ENCODE data around the gene EXOC6B.
"Not testable (repeated sequence)": the region's sequence is repeated elsewhere in the genome, so short reads cannot be mapped to it uniquely, and the experiment has no call there.

Gene EXOC6B

DNA sequence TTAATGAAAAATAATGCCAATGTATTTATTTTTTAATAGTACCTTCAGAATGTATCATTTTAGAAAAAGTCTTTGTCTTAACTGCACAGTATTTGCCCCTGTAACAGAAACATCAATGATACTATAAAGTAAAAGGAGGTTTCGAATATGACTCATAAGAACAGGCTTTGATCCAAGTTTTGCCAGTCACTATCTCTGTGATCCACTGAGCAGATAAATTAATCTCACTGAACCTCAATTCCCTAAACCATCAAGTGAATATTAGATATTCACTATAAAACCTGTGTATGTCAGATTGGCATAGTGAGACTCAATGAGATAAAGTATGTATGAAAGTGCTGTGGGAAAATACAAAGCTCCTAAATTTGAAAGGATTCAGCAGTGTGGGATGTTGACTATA, 292.1 kb downstream of the EXOC6B start:
- DNase-seq, result no peak

DNA sequence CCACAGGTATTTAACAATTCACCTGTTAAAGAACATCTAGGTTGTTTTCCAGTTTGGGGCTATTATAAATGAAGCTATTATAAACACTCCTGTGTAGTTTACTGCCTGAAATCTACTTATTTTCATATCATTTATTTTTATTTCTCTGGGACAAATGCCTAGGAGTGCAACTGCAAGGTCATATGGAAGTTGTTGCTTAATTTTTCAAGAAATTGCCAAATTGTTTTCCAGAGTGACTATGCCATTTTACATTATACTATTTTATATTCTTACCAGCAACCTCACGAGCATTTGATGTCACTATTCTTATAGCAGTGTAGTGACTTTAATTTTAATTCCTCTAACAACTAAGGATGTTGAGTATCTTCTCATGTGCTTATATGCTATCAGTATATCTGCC, 298.4 kb downstream of the EXOC6B start:
- no peak for DNase-seq

DNA sequence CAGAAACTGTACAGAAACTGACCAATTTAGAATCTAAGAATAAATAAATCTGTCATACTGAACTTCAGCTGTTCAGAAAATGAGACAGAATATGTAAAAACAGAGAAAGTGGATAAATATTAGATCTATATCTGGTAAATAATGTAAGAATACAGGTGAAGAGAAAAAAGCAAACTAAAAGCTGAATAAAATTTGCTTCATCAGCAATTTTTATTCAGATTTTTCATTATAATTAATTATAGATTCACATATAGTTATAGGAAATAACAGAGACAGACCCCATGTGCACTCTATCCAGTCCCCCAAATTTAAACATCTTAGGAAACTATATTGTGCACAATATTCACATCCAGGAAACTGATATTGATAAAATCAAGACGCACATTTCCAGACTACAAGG, 299.2 kb downstream of the EXOC6B start:
- DNase-seq, result no peak

DNA sequence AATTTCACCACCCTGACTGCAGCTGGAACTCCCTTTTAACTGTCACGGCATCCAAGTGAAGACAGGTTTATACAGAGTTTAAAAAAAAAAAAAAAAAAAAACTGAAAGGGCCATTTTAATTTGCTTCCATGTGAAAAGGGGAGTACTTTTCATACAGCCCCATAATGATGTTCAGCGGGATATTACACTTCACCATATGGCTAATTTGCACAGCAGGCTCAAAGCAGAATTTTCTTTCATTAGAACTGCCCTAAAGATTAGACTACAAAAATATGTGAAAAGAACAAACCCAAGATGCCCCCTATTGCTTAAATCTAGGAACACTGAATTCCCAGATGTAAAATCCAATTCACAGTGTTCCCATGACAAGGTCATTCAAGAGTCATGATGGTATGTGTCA, 301.8 kb downstream of the EXOC6B start:
- DNase-seq, result no peak

DNA sequence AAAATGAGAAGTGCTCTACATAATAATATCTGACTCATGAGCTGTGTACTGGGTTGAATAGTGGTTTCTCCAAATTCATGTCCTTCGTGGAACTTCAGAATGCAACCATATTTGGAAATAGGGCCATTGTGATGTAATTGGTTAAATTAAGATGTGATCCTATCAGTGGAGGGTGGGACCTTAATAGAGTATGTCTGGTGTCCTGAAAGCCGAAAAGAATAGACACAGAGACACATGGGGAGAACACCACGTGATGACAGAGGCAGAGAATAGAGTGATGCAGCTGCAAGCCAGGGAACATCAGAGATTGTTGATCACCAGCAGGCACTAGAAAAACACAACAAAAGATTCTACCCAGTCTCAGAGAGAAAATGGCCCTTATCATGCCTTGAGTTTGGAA, 310.1 kb downstream of the EXOC6B start:
- DNase-seq, result no peak

DNA sequence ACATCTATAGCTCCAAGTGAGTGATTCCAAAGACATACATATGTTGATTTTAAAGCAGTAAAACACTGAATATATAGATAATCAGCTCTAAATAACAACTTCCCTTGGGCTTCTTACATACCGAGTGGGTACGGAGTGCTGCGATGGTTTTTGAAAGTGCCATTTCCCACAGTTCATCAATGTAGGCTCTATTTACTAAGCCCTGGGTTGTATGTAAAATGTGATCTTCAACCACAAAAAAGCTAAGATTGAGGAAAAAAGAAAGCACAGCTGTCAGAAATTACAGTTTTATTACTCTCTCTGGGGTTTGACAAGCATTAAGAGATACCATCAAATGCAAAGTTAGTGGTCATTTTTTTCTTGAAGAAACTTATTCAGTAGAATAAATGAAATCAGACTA, 312.8 kb downstream of the EXOC6B start:
- no peak for DNase-seq

DNA sequence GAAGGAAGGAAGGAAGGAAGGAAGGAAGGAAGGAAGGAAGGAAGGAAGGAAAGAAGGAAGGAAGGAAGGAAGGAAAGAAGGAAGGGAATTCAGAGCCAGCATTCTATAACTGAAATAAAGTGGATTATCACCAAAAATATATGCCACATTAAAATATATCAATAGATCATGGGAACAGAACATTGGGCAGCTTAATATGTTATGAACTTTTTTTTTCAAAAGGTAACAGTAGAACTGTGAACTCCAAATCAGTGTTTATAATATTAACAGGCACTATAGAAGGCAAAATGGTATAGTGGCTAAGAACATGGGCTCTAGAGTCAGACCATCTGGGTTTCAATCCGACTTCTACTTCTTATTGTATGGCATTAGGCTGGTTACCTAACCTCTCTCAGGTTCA, 313.5 kb downstream of the EXOC6B start:
- no peak for DNase-seq

DNA sequence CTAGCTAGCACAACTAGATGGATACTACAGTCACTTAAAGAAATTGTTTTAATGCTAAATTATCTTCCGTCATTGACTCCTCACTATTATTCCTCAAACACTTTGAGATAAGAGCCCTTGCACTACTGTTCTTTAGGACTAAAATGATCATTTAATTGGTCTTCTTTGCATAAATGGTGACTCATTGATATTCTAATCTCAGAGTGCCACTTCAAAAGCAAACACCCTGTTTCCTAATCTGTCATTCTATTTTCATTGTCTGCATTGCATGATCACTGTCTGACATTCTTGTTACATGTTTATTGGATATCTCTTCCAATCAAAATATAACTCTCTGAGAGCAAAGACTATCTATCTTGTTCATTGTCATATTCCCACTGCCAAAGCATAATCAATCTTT, 313.9 kb downstream of the EXOC6B start:
- DNase-seq, result no peak

DNA sequence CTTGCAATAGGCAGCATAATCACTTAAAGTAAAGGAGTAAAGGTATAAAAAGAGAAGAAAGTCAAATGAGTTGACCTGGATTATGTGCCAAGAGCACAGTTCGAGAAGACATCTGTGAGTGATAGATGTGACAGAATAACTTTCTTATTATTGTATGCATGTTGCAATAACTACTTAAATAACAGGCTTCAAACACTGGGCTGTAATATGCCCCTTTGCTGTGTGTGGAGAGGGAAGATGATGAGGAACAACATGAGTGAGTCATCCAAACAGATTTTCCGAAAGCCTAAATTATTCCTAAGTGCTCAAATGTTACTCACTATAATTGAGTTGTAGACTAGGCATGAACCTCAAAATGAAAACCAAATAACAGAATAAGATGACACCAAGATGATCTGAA, 328.1 kb downstream of the EXOC6B start:
- DNase-seq, result no peak

DNA sequence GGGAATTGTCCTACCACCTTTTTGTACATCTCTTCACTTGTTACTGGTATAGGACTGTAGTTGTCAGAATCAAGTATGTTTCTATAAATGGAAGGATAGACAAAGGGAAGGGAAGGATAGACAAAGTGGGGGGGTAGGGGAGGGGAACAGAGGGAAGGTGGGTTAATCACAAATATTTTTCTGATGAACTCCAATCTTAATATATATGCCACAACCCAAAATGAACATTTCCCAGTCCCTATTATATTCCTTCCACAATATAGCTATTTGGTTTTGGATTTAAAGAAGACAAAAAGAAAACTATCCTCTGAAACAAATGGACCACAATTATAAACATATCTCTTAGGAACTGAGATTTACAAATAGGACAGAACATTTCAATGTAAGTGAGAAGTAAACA, 329.4 kb downstream of the EXOC6B start:
- DNase-seq, result no peak

DNA sequence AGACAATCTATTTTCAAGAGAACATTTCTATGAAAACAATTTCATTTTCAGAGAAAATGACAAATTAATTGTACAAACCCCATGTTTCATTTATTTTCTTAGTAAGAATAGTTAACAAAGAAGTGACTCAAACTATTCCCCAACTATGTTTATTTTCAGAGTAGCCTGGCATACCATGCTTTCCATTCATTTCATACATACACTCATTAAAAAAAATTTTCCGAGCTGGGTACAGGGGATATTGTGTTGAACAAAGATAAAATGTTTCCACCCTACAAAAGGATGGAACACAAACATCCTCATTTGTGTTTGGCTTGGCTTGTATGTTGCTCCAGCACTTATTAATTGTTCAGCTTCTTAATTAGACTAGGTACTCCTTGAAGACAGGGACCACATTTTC, 331.4 kb downstream of the EXOC6B start:
- DNase-seq, result no peak

DNA sequence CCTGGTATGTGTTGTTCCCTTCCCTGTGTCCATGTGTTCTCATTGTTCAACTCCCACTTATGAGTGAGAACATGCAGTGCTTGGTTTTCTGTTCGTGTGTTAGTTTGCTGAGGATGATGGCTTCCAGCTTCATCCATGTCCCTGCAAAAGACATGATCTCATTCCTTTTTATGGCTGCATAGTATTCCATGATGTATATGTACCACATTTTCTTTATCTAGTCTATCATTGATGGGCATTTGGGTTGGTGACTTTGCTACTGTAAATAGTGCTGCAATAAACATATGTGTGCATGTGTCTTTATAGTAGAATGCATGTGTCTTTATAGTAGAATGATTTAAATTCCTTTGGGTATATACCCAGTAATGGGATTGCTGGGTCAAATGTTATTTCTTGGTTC, 341.2 kb downstream of the EXOC6B start:
- not testable (repeated sequence) for DNase-seq

DNA sequence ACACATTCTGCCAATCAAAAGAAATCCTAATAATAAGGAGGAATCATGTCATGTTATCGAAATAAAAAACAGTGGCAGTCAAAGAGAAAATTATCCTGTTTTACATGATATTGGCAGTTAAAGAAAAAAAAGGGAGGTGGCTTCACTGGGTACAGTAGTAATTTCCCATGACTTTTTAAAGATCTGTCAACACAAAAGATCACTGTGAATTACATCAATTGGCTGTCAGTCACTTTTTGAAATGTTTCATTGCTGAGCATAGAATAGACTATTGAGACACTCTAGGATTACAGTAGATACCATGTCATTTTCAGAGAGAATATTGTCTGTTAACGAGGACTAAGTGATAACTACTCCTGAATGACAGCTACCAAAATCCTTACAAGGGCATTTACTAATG, 342.5 kb downstream of the EXOC6B start:
- no peak for DNase-seq

DNA sequence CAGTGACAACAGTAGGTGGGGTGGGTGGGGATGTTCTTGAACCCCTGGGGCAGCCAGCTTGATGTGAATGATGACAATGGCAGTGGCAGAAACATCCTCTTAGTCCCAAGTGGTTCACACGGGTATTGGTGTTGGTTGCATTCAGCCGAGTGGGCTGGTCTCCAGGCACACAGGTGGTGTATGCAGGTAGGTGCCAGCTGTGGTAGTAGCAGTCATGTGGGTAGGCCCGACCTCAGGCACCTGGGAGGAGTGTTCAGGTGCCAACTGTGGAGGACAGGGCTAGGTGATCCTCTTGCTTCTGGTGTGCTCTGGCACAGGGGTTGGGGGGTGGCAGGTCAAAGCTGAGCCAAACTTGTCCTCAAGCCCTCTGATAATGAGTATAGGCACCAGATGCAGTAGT, 350.6 kb downstream of the EXOC6B start:
- DNase-seq, result no peak

DNA sequence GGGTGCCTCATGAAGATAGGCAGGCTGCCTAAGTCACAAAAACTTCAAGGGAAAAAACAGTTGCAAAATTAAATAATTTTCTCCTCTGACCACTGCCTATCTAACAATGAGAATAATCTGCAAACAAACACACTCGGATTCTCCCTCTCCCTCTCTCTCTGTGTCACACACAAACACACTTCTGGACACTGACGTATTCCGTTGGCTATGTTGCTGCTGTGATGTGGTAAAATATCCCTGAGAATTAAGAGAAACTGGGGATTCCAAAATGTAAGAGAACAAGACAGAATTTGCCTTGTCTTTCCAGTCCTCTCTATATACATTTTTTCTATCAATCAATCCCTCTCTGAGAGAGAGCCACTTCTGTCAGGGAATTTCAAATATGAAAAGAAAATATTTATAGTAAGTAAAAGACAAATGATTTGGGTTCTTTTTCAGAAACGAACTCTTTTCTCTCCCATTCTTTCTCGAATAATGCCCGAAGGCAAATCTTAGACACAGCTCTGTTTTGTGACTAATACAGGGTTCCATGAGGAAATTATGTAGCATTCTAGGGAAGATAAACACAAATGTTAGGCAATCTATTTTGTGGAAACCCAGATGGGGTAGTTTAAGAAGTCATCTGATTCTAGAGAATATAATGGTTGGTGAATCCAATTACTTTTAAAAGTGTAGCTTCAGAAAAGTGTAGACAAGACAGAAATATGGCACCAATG, 367.9 kb downstream of the EXOC6B start:
- no peak for DNase-seq

DNA sequence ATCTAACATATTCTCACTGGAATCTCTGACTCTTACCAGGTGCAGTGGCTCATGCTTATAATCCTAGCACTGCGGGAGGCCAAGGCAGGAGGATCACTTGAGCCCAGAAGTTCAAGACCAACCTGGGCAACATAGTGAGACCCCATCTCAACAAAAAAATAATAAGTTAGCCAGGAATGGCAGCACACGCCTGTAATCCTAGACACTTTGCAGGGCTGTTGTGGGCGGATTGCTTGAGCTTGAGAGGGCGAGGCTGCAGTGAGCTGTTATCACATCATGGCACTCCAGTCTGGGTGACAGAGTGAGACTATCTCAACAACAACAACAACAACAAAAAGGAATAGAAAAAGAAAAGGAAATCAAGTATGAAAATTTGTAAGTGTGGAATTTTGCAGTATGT, 371.6 kb downstream of the EXOC6B start:
- no peak for DNase-seq

DNA sequence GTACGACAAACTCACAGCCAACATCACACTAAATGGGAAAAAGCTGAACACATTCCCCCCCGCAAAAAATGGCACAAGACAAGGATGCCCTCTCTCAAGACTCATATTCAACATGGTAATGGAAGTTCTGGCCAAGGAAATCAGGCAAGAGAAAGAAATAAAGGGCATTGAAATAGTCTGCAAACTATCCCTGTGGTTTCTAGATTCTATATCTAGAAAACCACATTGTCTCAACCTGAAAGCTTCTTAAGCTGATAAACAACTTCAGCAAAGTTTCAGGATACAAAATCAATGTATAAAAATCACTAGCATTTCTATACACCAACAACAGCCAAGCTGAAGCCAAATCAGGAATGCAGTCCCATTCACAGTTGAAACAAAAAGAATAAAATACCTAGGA, 383.6 kb downstream of the EXOC6B start:
- DNase-seq, result no peak

DNA sequence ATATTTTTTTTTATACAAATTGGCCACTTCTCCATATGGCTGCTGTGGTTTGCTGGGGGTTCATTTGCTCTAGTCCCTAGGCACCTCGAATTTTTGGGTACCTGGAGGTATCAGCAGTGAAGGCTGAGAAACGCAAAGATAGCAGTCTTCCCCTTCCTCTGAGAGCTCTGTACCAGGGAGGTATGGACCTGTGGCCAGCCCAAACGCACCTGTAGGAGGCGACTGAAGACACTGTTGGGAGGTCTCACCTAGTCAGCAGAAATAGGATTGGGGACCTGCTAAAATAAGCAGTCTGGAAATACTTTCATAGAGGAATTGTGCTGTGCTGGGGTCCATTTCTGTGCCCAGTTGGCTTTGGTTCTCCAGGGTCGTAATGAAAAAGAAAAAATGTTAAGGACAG, 385.9 kb downstream of the EXOC6B start:
- DNase-seq, result no peak

DNA sequence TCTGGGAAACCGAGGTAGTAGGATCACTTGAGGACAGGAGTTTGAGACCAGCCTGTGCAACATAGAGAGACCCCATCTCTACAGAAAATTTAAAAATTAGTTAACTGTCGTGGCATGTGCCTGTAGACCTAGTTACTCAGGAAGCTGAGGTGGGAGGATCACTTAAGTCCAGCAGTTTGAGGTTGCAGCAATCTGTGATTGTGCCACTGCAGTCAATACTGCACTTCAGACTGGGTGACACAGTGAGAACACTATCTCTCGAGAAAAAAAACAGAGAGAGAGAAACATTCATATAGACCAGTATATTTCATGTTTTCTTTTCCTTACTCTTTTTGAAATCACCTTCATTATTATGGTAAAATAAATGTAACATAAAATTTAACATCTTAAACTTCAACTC, 387.5 kb downstream of the EXOC6B start:
- no peak for DNase-seq

DNA sequence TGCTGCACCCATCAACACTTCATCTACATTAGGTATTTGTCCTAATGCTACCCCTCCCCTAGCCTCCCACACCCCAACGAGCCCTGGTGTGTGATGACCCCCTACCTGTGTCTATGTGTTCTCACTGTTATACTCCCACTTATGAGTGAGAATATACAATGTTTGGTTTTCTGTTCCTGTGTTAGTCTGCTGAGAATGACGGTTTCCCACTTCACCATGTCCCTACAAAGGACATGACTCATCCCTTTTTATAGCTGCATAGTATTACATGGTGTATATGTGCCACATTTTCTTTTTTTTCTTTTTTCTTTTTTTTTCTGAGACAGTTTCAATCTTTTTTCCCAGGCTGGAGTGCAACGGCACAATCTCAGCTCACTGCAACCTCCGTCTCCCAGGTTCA, 394.1 kb downstream of the EXOC6B start:
- no peak for DNase-seq

DNA sequence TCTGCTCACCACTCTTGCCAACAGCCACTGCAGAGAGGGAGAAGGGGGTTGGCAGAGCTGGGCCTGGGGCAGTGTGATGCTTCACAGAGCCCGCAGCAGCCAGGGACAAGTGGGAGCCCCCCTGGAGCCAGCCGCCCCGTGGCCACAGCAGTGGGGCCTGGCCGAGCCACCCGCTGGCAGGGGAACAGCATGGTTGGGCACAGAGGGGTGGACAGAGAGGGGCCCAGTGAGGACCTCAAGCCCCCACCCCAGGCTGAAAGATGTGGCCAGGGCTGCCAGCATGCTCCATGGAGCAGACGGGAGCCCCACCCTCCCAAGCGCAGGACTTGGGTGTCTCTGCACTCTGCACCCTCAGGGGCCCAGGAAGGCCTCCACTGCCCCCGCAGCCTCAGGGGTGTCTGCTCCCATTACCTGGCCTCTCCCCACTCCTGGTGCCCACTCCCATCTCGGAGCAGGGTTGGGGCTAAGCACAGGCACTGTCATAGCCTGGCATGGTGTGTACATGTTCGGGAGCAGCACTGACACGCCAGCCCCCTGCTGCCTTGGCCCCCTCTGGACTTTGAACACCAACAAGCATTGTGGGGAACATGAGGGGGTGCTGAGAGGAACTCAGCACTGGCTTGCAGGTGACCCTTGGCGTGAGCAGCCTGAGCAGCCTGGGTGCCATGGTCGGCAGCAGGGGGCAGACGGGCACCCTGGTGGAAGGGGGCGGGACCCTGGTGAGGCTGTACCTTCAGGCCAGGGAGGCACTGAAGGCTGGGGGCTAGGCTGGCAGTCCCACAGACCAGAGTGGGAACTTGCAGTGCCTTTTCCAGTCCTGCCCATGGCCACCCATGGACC, 398.6 kb downstream of the EXOC6B start:
- no peak for DNase-seq

DNA sequence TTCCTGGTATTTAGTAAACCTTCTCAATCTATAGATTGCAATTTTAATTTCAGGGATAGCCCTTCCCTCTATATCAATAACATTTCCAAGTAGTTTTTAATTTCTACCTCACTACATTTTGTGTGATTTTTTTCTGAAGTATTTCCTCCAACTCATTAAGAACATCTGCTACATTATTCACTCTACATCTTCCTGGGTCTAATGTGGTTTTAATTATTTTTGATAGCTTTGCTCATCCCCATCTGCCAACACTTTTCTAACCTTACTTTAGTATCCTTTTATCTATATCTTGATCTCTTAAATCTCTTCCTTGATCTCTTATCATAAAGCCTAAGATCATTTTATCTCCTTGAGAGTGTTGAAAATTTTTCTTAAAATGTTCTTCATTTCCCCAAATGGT, 399.8 kb downstream of the EXOC6B start:
- no peak for DNase-seq

DNA sequence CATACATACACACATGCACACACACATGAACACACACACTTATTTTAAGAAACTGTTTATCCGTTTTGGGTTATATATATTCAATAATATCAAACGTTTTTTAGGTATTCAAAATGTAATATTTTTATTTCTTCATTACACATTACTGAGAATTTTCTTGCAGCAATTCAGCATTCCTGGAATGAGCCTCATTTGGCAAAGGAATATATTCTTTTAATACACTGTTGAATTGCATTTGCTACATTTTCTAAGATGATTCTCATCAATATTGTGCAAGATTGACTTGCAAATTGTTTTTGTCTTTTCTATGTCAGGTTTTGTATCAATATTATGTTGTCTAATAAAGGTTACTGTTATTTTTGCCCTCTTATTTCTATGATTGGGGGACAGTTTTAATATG, 402.1 kb downstream of the EXOC6B start:
- DNase-seq, result no peak

DNA sequence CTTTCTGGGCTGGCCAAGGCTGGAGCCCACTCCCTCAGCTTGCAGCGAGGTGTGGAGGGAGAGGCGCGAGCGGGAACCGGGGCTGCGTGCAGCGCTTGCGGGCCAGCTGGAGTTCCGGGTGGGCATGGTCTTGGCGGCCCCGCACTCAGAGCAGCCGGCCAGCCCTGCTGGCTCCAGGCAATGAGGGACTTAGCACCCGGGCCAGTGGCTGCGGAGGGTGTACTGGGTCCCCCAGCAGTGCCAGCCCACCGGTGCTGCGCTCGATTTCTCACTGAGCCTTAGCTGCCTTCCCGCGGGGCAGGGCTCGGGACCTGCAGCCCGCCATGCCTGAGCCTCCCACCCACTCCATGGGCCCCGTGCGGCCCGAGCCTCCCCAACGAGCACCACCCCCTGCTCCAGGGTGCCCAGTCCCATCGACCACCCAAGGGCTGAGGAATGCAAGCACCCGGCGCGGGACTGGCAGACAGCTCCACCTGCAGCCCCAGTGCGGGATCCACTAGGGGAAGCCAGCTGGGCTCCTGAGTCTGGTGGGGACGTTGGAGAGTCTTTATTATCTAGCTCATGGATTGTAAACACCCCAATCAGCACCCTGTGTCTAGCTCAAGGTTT, 404.0 kb downstream of the EXOC6B start:
- DNase-seq, result not testable (repeated sequence)

All from NCI-H1417 treated with DMSO at 0.1 percent for 48 hours (cell line).